Endodermal cell (in vitro differentiated cells): Measurements from ENCODE around the gene CPED1. TPM values are rescaled to one million over a fixed set of nuclear protein-coding genes. Genes with fewer than 3 reads are reported as not detected.

Source experiments
- DNase-seq: peaks from one replicate; pipeline ENCODE4 v3.0.0-alpha.2; 2017
- H3K27ac ChIP-seq: 2 replicates; pipeline ENCODE4 v1.5.1; 2013; ENCODE audit warnings: mild to moderate bottlenecking, low read depth, low read length, moderate library complexity
- H3K27me3 ChIP-seq: 2 replicates; pipeline ENCODE4 v1.6.1; 2013; ENCODE audit warnings: mild to moderate bottlenecking, low read length, moderate library complexity; ENCODE audit not compliant: insufficient read depth, control insufficient read depth, poor library complexity, severe bottlenecking
- H3K36me3 ChIP-seq: 2 replicates; pipeline ENCODE4 v1.7.0; 2013; ENCODE audit warnings: mild to moderate bottlenecking, low read length, moderate library complexity; ENCODE audit not compliant: control insufficient read depth, insufficient read depth
- H3K4me1 ChIP-seq: one replicate; pipeline ENCODE4 v1.7.0; 2013; ENCODE audit warnings: low read length; ENCODE audit not compliant: control insufficient read depth, insufficient read depth
- H3K4me3 ChIP-seq: 2 replicates; pipeline ENCODE4 v1.5.1; 2013; ENCODE audit warnings: mild to moderate bottlenecking, low read length, moderate library complexity
- H3K9ac ChIP-seq: 2 replicates; pipeline ENCODE4 v1.6.1; 2013; ENCODE audit warnings: mild to moderate bottlenecking, low read length, moderate library complexity; ENCODE audit not compliant: poor library complexity, severe bottlenecking; ENCODE audit errors: extremely low read depth
- H3K9me3 ChIP-seq: 2 replicates; pipeline ENCODE4 v1.6.1; 2013; ENCODE audit warnings: mild to moderate bottlenecking, low read length, moderate library complexity; ENCODE audit not compliant: control insufficient read depth
- H3K27ac Mint-ChIP-seq: 2 replicates; pipeline ENCODE4 v1.8.0; 2020; ENCODE audit warnings: mixed read lengths
- H3K27me3 Mint-ChIP-seq: 2 replicates; pipeline ENCODE4 v1.8.0; 2021; ENCODE audit warnings: mild to moderate bottlenecking, mixed read lengths; ENCODE audit not compliant: insufficient read depth
- H3K36me3 Mint-ChIP-seq: 2 replicates; pipeline ENCODE4 v1.8.0; 2020; ENCODE audit warnings: low read depth, mixed read lengths
- H3K4me1 Mint-ChIP-seq: 2 replicates; pipeline ENCODE4 v1.8.0; 2020; ENCODE audit warnings: mixed read lengths
- H3K4me3 Mint-ChIP-seq: 2 replicates; pipeline ENCODE4 v1.8.0; 2020; ENCODE audit warnings: mild to moderate bottlenecking, moderate library complexity, mixed read lengths
- H3K9me3 Mint-ChIP-seq: 2 replicates; pipeline ENCODE4 v1.8.0; 2020; ENCODE audit warnings: mild to moderate bottlenecking, mixed read lengths
- CTCF ChIP-seq: fragments of 200-600 bp; sonication (generic); conservative IDR thresholded peaks from 2 replicates; pipeline ENCODE4 v1.5.0; 2021; ENCODE audit warnings: antibody characterized with exemption, mild to moderate bottlenecking
- WGBS, 2 experiments: methylation state at CpG; one replicate each; pipeline versions ENCODE4 v1.1.5 to v1.1.7; 2013; ENCODE audit warnings: missing lambda C conversion rate in 2 of 2, mixed read lengths in 1 of 2; ENCODE audit not compliant: insufficient coverage in 1 of 2, insufficient read length in 1 of 2; 5-methylcytosine and 5-hydroxymethylcytosine counted together
- total RNA-seq, 2 donors: library from RNA; stranded (reverse); fragmentation: NEBNext Ultra II Directional in 1 of 2; extraction: Animal tissue kit (Norgen Biotek cat#: 25700) in 1 of 2; gene quantifications; 2 replicates in 1 of 2; 3 replicates in 1 of 2; pipeline ENCODE4 v1.2.1, GENCODE V29; 2021

The CPED1 gene
- total RNA-seq, 2 donors from 2014 or later, result 1.1 TPM; not detected in 1

DNA sequence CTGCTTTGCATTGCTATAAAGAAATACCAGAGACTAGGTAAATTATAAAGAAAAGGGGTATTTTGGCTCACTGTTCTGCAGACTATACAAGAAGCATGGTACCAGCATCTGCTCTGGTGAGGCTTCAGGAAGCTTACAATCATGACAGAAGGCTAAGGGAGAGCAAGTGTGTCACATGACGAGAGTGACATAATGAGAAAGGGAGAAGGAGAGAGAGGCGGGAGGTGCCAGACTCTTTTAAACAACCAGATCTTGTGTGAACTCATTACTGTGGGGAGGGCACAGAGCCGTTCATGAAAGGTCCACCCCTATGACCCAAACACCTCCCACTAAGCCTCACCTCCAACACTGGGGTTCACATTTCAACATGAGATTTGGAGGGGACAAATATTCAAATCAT lies 281.3 kb downstream of the CPED1 start:
- no peak for TF ChIP-seq CTCF
- Mint-ChIP-seq H3K4me3 (no peak overlapping the region), H3K36me3 (no peaks in the 10 kb centered on the region), H3K27ac (no peak overlapping the region), H3K9me3 (no peaks in the 10 kb centered on the region), H3K4me1 (no peaks in the 10 kb centered on the region), H3K27me3 (peaks cover 2% of the 10 kb centered on the region)
- no peaks in the 10 kb centered on the region for H3K36me3 ChIP-seq
- no peak overlapping the region for H3K27ac ChIP-seq
- H3K9ac ChIP-seq, result no peak overlapping the region
- H3K4me3 ChIP-seq, result no peak overlapping the region
- H3K4me1 ChIP-seq, result no peaks in the 10 kb centered on the region
- 98% methylated on average over 3 of the region's 3 CpGs; no CpG with 5 or more reads in 1 of the 2 experiments for WGBS, 2 experiments
- no peaks in the 10 kb centered on the region for H3K27me3 ChIP-seq
- no peaks in the 10 kb centered on the region for H3K9me3 ChIP-seq
- no peak for DNase-seq

DNA sequence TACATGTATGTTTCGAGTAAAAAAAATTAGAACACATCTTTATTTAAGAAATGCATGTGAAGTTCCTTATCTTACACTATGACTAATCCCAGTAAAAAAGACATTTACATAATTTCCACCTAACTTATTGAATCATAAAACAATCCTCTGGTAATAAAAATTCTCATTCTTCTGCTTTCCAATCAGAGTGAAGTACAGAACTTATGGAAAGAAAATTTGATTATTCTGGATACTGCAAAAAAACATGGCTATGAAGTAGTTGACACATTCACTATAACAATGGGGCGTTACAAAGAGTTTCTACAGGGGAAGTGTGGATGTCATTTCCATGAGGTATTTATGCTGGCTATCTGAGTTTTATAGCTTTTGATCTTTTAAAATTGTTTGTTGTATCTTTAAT lies 282.6 kb downstream of the CPED1 start:
- Mint-ChIP-seq H3K4me1 (no peaks in the 10 kb centered on the region), H3K4me3 (no peak overlapping the region), H3K27me3 (peaks cover 2% of the 10 kb centered on the region), H3K36me3 (no peaks in the 10 kb centered on the region), H3K27ac (no peak overlapping the region), H3K9me3 (no peaks in the 10 kb centered on the region)
- Histone ChIP-seq H3K27me3 (no peaks in the 10 kb centered on the region), H3K9ac (no peak overlapping the region), H3K27ac (no peak overlapping the region), H3K9me3 (no peaks in the 10 kb centered on the region), H3K36me3 (no peaks in the 10 kb centered on the region), H3K4me1 (no peaks in the 10 kb centered on the region), H3K4me3 (no peak overlapping the region)
- 92 to 100% methylated on average over 1 to 2 of the region's 2 CpGs for WGBS, 2 experiments
- TF ChIP-seq CTCF, result no peak
- no peak for DNase-seq

DNA sequence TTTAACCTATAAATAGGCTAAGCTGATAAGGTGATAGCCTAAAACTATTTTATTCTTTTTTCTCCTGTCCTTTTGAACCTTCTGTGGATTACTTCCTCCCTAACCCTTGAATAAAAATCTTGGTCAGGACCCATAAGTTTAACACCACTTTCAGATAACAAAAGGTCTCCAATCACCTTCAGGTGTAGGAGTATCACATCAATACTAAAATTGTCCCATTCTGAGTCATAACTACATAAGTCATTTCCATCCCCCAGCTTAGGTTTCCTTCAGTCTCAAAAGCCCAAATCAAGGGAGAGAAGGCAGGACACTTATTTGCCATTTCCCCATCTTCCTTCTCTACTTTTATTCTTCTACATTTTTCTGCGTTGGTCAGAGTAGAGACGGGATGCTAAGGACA lies 283.4 kb downstream of the CPED1 start:
- Mint-ChIP-seq H3K36me3 (no peaks in the 10 kb centered on the region), H3K27me3 (peaks cover 2% of the 10 kb centered on the region), H3K4me1 (no peaks in the 10 kb centered on the region), H3K4me3 (no peak overlapping the region), H3K9me3 (no peaks in the 10 kb centered on the region), H3K27ac (no peak overlapping the region)
- 98 to 100% methylated on average over 2 of the region's 2 CpGs for WGBS, 2 experiments
- H3K4me1 ChIP-seq, result no peaks in the 10 kb centered on the region
- no peak overlapping the region for H3K4me3 ChIP-seq
- H3K27me3 ChIP-seq, result no peaks in the 10 kb centered on the region
- no peak for DNase-seq
- no peak overlapping the region for H3K9ac ChIP-seq
- H3K36me3 ChIP-seq, result no peaks in the 10 kb centered on the region
- no peak overlapping the region for H3K27ac ChIP-seq
- TF ChIP-seq CTCF, result no peak
- no peaks in the 10 kb centered on the region for H3K9me3 ChIP-seq
